HCT116 (cell line): ENCODE results near the gene PLCD3. TPM values are rescaled to one million over a fixed set of nuclear protein-coding genes. Genes with fewer than 3 reads are reported as not detected.

Source experiments
- ATAC-seq: fragments of 200-7000 bp; cut with Tn5 transposase; 2 replicates; pipeline ENCODE4 v1.9.1; 2020; ENCODE audit warnings: mild to moderate bottlenecking, moderate library complexity
- BruUV-seq: library from RNA; stranded (reverse); fragments of 400-500 nt; replicated peaks from 2 replicates; lab custom pipeline; 2021; lab: Mats Ljungman, UMichigan
- CTCF ChIA-PET: fragments of 300-600 bp; sonication (Branson Sonifier 250); formaldehyde crosslinking; loops from one replicate; lab custom pipeline; 2021; ENCODE audit warnings: antibody characterized with exemption; lab: Charles Lee
- POLR2A ChIA-PET: fragments of 300-600, 350-600 bp; sonication (Branson Sonifier 250); formaldehyde crosslinking; loops from one replicate; lab custom pipeline; 2021; ENCODE audit warnings: antibody characterized with exemption; lab: Charles Lee
- RAD21 ChIA-PET, 2 experiments: fragments of 300-600 bp; sonication (Branson Sonifier 250); formaldehyde crosslinking; loops; one replicate each; lab custom pipeline; 2023; ENCODE audit warnings: low total read pairs in 2 of 2; ENCODE audit not compliant: uncharacterized antibody in 2 of 2, unreplicated experiment in 2 of 2, low non-redundant PET in 1 of 2; lab: Charles Lee
- DNase-seq: peaks from one replicate; pipeline ENCODE4 v3.0.0-alpha.2; 2010; ENCODE audit warnings: low read depth, low spot score
- H2AFZ ChIP-seq: fragments of 200-600 bp; shearing (Covaris generic), sonication (generic); 2 replicates; pipeline ENCODE4 v1.6.1; 2017; ENCODE audit warnings: low read depth, mixed run types, mixed read lengths, antibody characterized with exemption, low read length; ENCODE audit not compliant: poor library complexity, severe bottlenecking
- H3K27ac ChIP-seq: 2 replicates; pipeline ENCODE4 v1.5.1; 2012; ENCODE audit warnings: low read depth, low read length
- H3K27me3 ChIP-seq: fragments of 200-600 bp; sonication (generic); 2 replicates; pipeline ENCODE4 v1.6.1; 2016; ENCODE audit warnings: mixed run types, low read length, mixed read lengths; ENCODE audit not compliant: insufficient read depth
- H3K36me3 ChIP-seq, 2 experiments: fragments of 200-500 bp in 1 of 2; fragments of 200-600 bp in 1 of 2; sonication (Bioruptor generic) in 1 of 2; sonication (generic) in 1 of 2; 2 replicates each; pipeline versions ENCODE4 v1.5.1 to v1.6.1; 2014 to 2016; ENCODE audit warnings: low read length in 2 of 2, inconsistent platforms in 1 of 2, mixed read lengths in 1 of 2, mixed run types in 1 of 2; ENCODE audit not compliant: insufficient read depth in 2 of 2, control insufficient read depth in 1 of 2
- H3K4me1 ChIP-seq, 2 experiments: fragments of 200-600 bp in 1 of 2; sonication (generic) in 1 of 2; 2 replicates each; pipeline versions ENCODE4 v1.5.1 to v1.6.1; 2012 to 2017; ENCODE audit warnings: low read length in 2 of 2, inconsistent platforms in 1 of 2, mild to moderate bottlenecking in 1 of 2, mixed read lengths in 1 of 2, mixed run types in 1 of 2, moderate library complexity in 1 of 2; ENCODE audit not compliant: insufficient read depth in 2 of 2, control insufficient read depth in 1 of 2
- H3K4me2 ChIP-seq: fragments of 200-600 bp; sonication (generic); 2 replicates; pipeline ENCODE4 v1.6.1; 2017; ENCODE audit warnings: mixed run types, low read length, mixed read lengths
- H3K4me3 ChIP-seq, 2 experiments: fragments of 200-600 bp in 1 of 2; sonication (generic) in 1 of 2; replicated peaks in 1 of 2; 2 replicates each; pipeline ENCODE4 v1.5.1; 2011 to 2016; ENCODE audit warnings: low read length in 2 of 2, control low read depth in 1 of 2, low read depth in 1 of 2, mild to moderate bottlenecking in 1 of 2, mixed read lengths in 1 of 2, mixed run types in 1 of 2
- H3K79me2 ChIP-seq: fragments of 200-600 bp; sonication (generic); 2 replicates; pipeline ENCODE4 v1.6.1; 2017; ENCODE audit warnings: mild to moderate bottlenecking, mixed run types, low read length, moderate library complexity, mixed read lengths; ENCODE audit not compliant: insufficient read depth
- H3K9ac ChIP-seq: fragments of 200-600 bp; sonication (generic); 2 replicates; pipeline ENCODE4 v1.6.1; 2016; ENCODE audit warnings: low read length, mixed read lengths
- H3K9me2 ChIP-seq: fragments of 200-600 bp; sonication (generic), shearing (Covaris generic); 2 replicates; pipeline ENCODE4 v1.6.1; 2017; ENCODE audit warnings: mixed run types, mild to moderate bottlenecking, moderate library complexity; ENCODE audit not compliant: insufficient read depth
- H3K9me3 ChIP-seq, 2 experiments: fragments of 200-500 bp in 1 of 2; fragments of 200-600 bp in 1 of 2; sonication (Bioruptor generic) in 1 of 2; sonication (generic) in 1 of 2; 2 replicates each; pipeline ENCODE4 v1.6.1; 2014 to 2017; ENCODE audit warnings: low read length in 2 of 2, mixed read lengths in 2 of 2, inconsistent platforms in 1 of 2, low read depth in 1 of 2, mild to moderate bottlenecking in 1 of 2, mixed run types in 1 of 2, moderate library complexity in 1 of 2; ENCODE audit not compliant: control insufficient read depth in 1 of 2, insufficient read depth in 1 of 2
- H4K20me1 ChIP-seq: fragments of 200-600 bp; sonication (generic), shearing (Covaris generic); 2 replicates; pipeline ENCODE4 v1.6.1; 2017; ENCODE audit warnings: mixed run types, mild to moderate bottlenecking, moderate library complexity; ENCODE audit not compliant: insufficient read depth
- ATF3 ChIP-seq: IDR thresholded peaks from 2 replicates; pipeline ENCODE4 v1.6.1; 2012
- CEBPB ChIP-seq: IDR thresholded peaks from 2 replicates; pipeline ENCODE4 v1.6.1; 2012; ENCODE audit warnings: low read depth
- EGR1 ChIP-seq: IDR thresholded peaks from 2 replicates; pipeline ENCODE4 v1.6.1; 2012; ENCODE audit warnings: low read depth
- EZH2 ChIP-seq: fragments of 200-600 bp; sonication (generic); IDR thresholded peaks from 2 replicates; pipeline ENCODE4 v1.6.1; 2017; ENCODE audit warnings: antibody characterized with exemption, mixed run types
- FOSL1 ChIP-seq: IDR thresholded peaks from 2 replicates; pipeline ENCODE4 v1.6.1; 2012; ENCODE audit warnings: low read depth
- JUND ChIP-seq: IDR thresholded peaks from 2 replicates; pipeline ENCODE4 v1.6.1; 2012
- POLR2AphosphoS5 ChIP-seq: IDR thresholded peaks from 2 replicates; pipeline ENCODE4 v1.6.1; 2011; ENCODE audit warnings: mild to moderate bottlenecking, low read depth, low read length, moderate library complexity
- REST ChIP-seq: IDR thresholded peaks from 2 replicates; pipeline ENCODE4 v1.6.1; 2012; ENCODE audit warnings: low read depth
- SP1 ChIP-seq: IDR thresholded peaks from 2 replicates; pipeline ENCODE4 v1.6.1; 2012; ENCODE audit warnings: low read depth
- SRF ChIP-seq: IDR thresholded peaks from 2 replicates; pipeline ENCODE4 v1.6.1; 2012; ENCODE audit warnings: low read depth
- TCF7L2 ChIP-seq: IDR thresholded peaks from 2 replicates; pipeline ENCODE4 v1.7.0; 2011; ENCODE audit warnings: borderline replicate concordance, inconsistent platforms; ENCODE audit not compliant: insufficient read depth, insufficient read length; ENCODE audit errors: extremely low read depth
- YY1 ChIP-seq: IDR thresholded peaks from 2 replicates; pipeline ENCODE4 v1.6.1; 2011; ENCODE audit warnings: low read length, low read depth, moderate library complexity, mild to moderate bottlenecking; ENCODE audit not compliant: insufficient replicate concordance; ENCODE audit errors: extremely low read depth
- ZFX ChIP-seq: fragments of 450-650 bp; IDR thresholded peaks from 2 replicates; pipeline ENCODE4 v1.6.1; 2017
- ZNF274 ChIP-seq: fragments of 200-500 bp; sonication (Bioruptor generic); IDR thresholded peaks from 2 replicates; pipeline ENCODE4 v1.6.1; 2014; ENCODE audit warnings: mild to moderate bottlenecking, low read depth, low read length, inconsistent platforms
- intact Hi-C: fragments of 100-400 bp; cut with micrococcal nuclease; formaldehyde crosslinking; loops from 2 replicates; pipeline ENCODE4 v1.10.0; 2022
- total RNA-seq: library from RNA; stranded (reverse); gene quantifications from one replicate; pipeline ENCODE4 v1.2.1, GENCODE V29; 2021; ENCODE audit not compliant: unreplicated experiment

Gene PLCD3
- total RNA-seq, 1 experiment from 2014 or later: 197 TPM

- H3K36me3 ChIP-seq: no peaks in the 10 kb centered on the region
- no peak overlapping the region for H3K9ac ChIP-seq
- H3K4me3 ChIP-seq: no peak overlapping the region
- CTCF ChIA-PET: interaction anchor here (1.2 to 9.7 kb wide), 2 partner anchors 21 to 40 kb away, joined by 3 to 129 read pairs; partner anchors contain the start of gene ACBD4
- no TSS peak for BruUV-seq
- no peak for ATAC-seq
- H3K27ac ChIP-seq: no peak overlapping the region
- POLR2A ChIA-PET: interaction anchor here (4.1 kb wide), 1 partner anchor 17 kb away, joined by 15 read pairs; no protein-coding TSS in a partner anchor
- peaks cover 25 to 33% of the 10 kb centered on the region in 2 experiments for H3K4me1 ChIP-seq
- H3K9me2 ChIP-seq: no peaks in the 10 kb centered on the region
- no peak overlapping the region for H2AFZ ChIP-seq
- no peaks in the 10 kb centered on the region for H3K9me3 ChIP-seq
- H3K27me3 ChIP-seq: no peaks in the 10 kb centered on the region
- no peak for DNase-seq
- intact Hi-C loops: no loop called here
- H3K79me2 ChIP-seq: peaks cover 38% of the 10 kb centered on the region
- RAD21 ChIA-PET: interaction anchor here (0.8 to 1.8 kb wide), 3 partner anchors 19 to 42 kb away, joined by 3 to 8 read pairs (median 4); no protein-coding TSS in a partner anchor
- TF ChIP-seq ZFX: no peak
- TF ChIP-seq EGR1: no peak
- no peak for TF ChIP-seq CEBPB
- no peak for TF ChIP-seq FOSL1
- TF ChIP-seq SRF: no peak
- no peak; the same call in 1 of the 2 replicates for TF ChIP-seq POLR2AphosphoS5
- no peak for TF ChIP-seq EZH2
- H4K20me1 ChIP-seq: 0 out of 2 replicates have a peak, but pooled peaks cover 3% of the 10 kb centered on the region
- no peak overlapping the region for H3K4me2 ChIP-seq
Measured at GRCh38 chr17:45156242-45156641, 23.9 kb upstream of the PLCD3 start.

- ChIA-PET RAD21 (interaction anchor here (1.3 to 1.8 kb wide), 2 partner anchors 42 kb away, joined by 3 to 8 read pairs; no protein-coding TSS in a partner anchor), POLR2A (interaction anchor here (0.8 to 4.1 kb wide), 3 partner anchors 11 to 21 kb away, joined by 4 to 15 read pairs (median 5); no protein-coding TSS in a partner anchor), CTCF (interaction anchor here (1.2 to 9.7 kb wide), 5 partner anchors 17 to 57 kb away, joined by 3 to 129 read pairs (median 5); partner anchors contain the start of gene ACBD4)
- TF ChIP-seq JUND: no peak
- no peak for TF ChIP-seq TCF7L2
- no peak for TF ChIP-seq ATF3
- no peak for TF ChIP-seq CEBPB
- no peak for TF ChIP-seq ZFX
- no peak for TF ChIP-seq REST
- TF ChIP-seq SP1: no peak
- TF ChIP-seq YY1: no peak
- no peak for TF ChIP-seq ZNF274
- TF ChIP-seq EZH2: no peak
- TF ChIP-seq EGR1: no peak
- 0 out of 2 replicates have a peak, but pooled peaks cover 9% of the 10 kb centered on the region for H4K20me1 ChIP-seq
- ATAC-seq: no peak
- H3K4me2 ChIP-seq: no peak overlapping the region
- H3K4me1 ChIP-seq: peaks cover 32 to 40% of the 10 kb centered on the region in 2 experiments
- H3K9me3 ChIP-seq: no peaks in the 10 kb centered on the region
- no peaks in the 10 kb centered on the region for H3K9me2 ChIP-seq
- H3K27ac ChIP-seq: no peak overlapping the region
- H3K79me2 ChIP-seq: peaks cover 38% of the 10 kb centered on the region
- no peak for DNase-seq
- H3K27me3 ChIP-seq: no peaks in the 10 kb centered on the region
- no peaks in the 10 kb centered on the region for H3K36me3 ChIP-seq
- H2AFZ ChIP-seq: no peak overlapping the region
- no peak overlapping the region for H3K9ac ChIP-seq
- no peak overlapping the region for H3K4me3 ChIP-seq
- intact Hi-C loops: no loop called here
- BruUV-seq: no TSS peak
Measured at GRCh38 chr17:45155483-45155882, 23.2 kb upstream of the PLCD3 start.
